Measurements from ENCODE around the gene CDCA5. TPM values are rescaled to one million over a fixed set of nuclear protein-coding genes. Genes with fewer than 3 reads are reported as not detected.

Gene CDCA5
- 7.1 and 11.4 TPM in 2 replicates for total RNA-seq

GRCh38 chr11:65083834-65084597 is at the start of gene CDCA5, which contains the start of gene ZFPL1:
TSS of gene CDCA5 (minus strand) at chr11:65084040. CDS start at chr11:65083978, 62 bp downstream.
TSS of gene ZFPL1 (plus strand) at chr11:65084222. CDS start at chr11:65084699, 477 bp downstream.

GRCh38 chr11:65121865-65122696 is 38.2 kb upstream of the CDCA5 start, which contains the start of the genes FAU and MRPL49:
TSS of gene FAU (minus strand) at chr11:65122134. CDS start at chr11:65121813, 321 bp downstream.
TSS of gene MRPL49 (plus strand) at chr11:65122321. CDS start at chr11:65122347, 26 bp downstream.

GRCh38 chr11:65117206-65118096 is 33.6 kb upstream of the CDCA5 start, which contains the start of gene ZNHIT2:
TSS of gene ZNHIT2 (minus strand) at chr11:65117701. CDS start at chr11:65117653, 48 bp downstream.

GRCh38 chr11:65111744-65112545 is 28.1 kb upstream of the CDCA5 start, which contains the start of gene TM7SF2:
TSS of gene TM7SF2 (plus strand) at chr11:65111872. CDS start at chr11:65112016, 144 bp downstream.

GRCh38 chr11:65095974-65096806 is 12.3 kb upstream of the CDCA5 start, which contains the start of gene VPS51:
TSS of gene VPS51 (plus strand) at chr11:65096214. CDS start at chr11:65096251, 37 bp downstream.

GRCh38 chr11:65058419-65059054 is 25.3 kb downstream of the CDCA5 start, which contains the start of gene NAALADL1:
TSS of gene NAALADL1 (minus strand) at chr11:65058553. CDS start at chr11:65058521, 32 bp downstream.

GRCh38 chr11:65040847-65041622 is 42.8 kb downstream of the CDCA5 start, which contains the start of gene SAC3D1:
TSS of gene SAC3D1 (plus strand) at chr11:65041210. CDS start at chr11:65041293, 83 bp downstream.

Other genes with a start within 250 kb of the CDCA5 start
- gene CDC42BPG, start 239.4 kb downstream of the CDCA5 start, total RNA-seq, result 0.15 and 0.32 TPM in 2 replicates
- 62.9 and 73.1 TPM in 2 replicates for gene EHD1, start 205.4 kb downstream of the CDCA5 start, total RNA-seq
- 7.5 and 11.7 TPM in 2 replicates for gene ATG2A, start 166.8 kb downstream of the CDCA5 start, total RNA-seq
- 7.8 and 7.9 TPM in 2 replicates for gene PPP2R5B, start 159.4 kb downstream of the CDCA5 start, total RNA-seq
- gene GPHA2, start 148.1 kb downstream of the CDCA5 start, total RNA-seq, result not detected in 2 replicates
- gene MAJIN, start 111.9 kb downstream of the CDCA5 start, total RNA-seq, result not detected in 2 replicates
- 0.65 and 12.3 TPM in 2 replicates for gene BATF2, start 87.1 kb downstream of the CDCA5 start, total RNA-seq
- 113 and 137 TPM in 2 replicates for gene ARL2, start 69.9 kb downstream of the CDCA5 start, total RNA-seq
- gene SNX15, start 56.6 kb downstream of the CDCA5 start, total RNA-seq, result 8.1 and 8.5 TPM in 2 replicates
- 9.4 and 13.7 TPM in 2 replicates for gene SAC3D1, start 42.8 kb downstream of the CDCA5 start, total RNA-seq
- 5.5 and 9.7 TPM in 2 replicates for gene NAALADL1, start 25.5 kb downstream of the CDCA5 start, total RNA-seq
- 33.5 and 34.7 TPM in 2 replicates for gene ZFPL1, start 182 bp upstream of the CDCA5 start, total RNA-seq
- 182 and 195 TPM in 2 replicates for gene VPS51, start 12.2 kb upstream of the CDCA5 start, total RNA-seq
- gene TM7SF2, start 27.8 kb upstream of the CDCA5 start, total RNA-seq, result 15.6 and 24.9 TPM in 2 replicates
- 9.0 and 10.1 TPM in 2 replicates for gene ZNHIT2, start 33.7 kb upstream of the CDCA5 start, total RNA-seq
- 318 and 429 TPM in 2 replicates for gene FAU, start 38.1 kb upstream of the CDCA5 start, total RNA-seq
- 27.6 and 32.4 TPM in 2 replicates for gene MRPL49, start 38.3 kb upstream of the CDCA5 start, total RNA-seq
- 10.7 and 12.0 TPM in 2 replicates for gene SYVN1, start 50.5 kb upstream of the CDCA5 start, total RNA-seq
- gene SPDYC, start 86.2 kb upstream of the CDCA5 start, total RNA-seq, result not detected in 2 replicates
- 63.3 and 157 TPM in 2 replicates for gene CAPN1, start 97.9 kb upstream of the CDCA5 start, total RNA-seq
- 7.6 and 7.8 TPM in 2 replicates for gene POLA2, start 177.9 kb upstream of the CDCA5 start, total RNA-seq
- gene CDC42EP2, start 230.8 kb upstream of the CDCA5 start, total RNA-seq, result 14.7 and 20.8 TPM in 2 replicates
- 26.7 and 31.5 TPM in 2 replicates for gene DPF2, start 249.8 kb upstream of the CDCA5 start, total RNA-seq

Measured in epithelial cell of umbilical artery (primary cell).